Measurements from ENCODE around the gene WWTR1. TPM values are rescaled to one million over a fixed set of nuclear protein-coding genes. Genes with fewer than 3 reads are reported as not detected.

Gene WWTR1
- total and polyA plus RNA-seq, 2 of the 8 experiments (the other 6 are each of a cell fraction or from before 2014, with no cell fraction given), result 15.7 to 18.6 TPM

DNA sequence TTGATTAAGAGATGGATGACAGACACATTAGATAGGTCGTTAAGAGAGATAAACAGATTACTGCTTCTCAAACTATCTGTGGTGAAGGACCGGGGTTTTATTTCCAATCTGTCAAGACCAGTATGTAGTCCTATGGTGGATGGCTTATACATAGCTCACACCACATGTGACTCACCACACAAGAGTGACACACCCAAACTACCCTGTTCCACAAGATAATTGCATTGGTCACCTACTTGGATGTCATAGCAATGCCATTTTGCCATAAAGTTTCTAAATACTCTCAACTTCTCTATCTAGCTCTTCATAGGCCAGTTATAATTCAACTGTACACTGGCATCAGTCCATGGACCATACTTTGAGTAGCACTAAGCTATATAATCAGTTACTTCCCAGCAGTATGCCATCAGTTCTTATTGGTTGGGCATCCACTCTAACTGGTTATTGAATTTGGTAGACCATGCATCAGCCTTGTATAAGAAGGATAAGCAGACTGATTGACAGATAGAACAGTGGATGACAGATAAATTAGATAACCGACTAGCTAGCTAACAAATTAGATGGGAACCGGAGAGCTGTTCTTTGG lies 11.6 kb downstream of the WWTR1 start:
- Histone ChIP-seq H3K27ac (ENCODE audit: low read depth, low read length) (no peak overlapping the region), H3K9ac (replicated peaks in 1 of 4; ENCODE audit: extremely low read depth in 1 of 4, low read depth in 3 of 4, low read length in 3 of 4) (no peak overlapping the region), H3K9me3 (ENCODE audit: insufficient read depth in 2 of 2, low read depth in 1 of 2, low read length in 1 of 2) (no peaks in the 10 kb centered on the region), H3K79me1 (ENCODE audit: low read depth, low read length) (peaks cover 2% of the 10 kb centered on the region; the same call in 1 of the 2 replicates), H3K36me3 (ENCODE audit: control insufficient read depth in 2 of 4, insufficient read depth in 4 of 4, low read length in 3 of 4) (no peaks in the 10 kb centered on the region; a peak in 1 of 8 replicates), H4K20me1 (replicated peaks in 1 of 2; ENCODE audit: control insufficient read depth in 1 of 2, insufficient read depth in 2 of 2, low read length in 2 of 2) (peaks cover 0 to 2% of the 10 kb centered on the region in 2 experiments), H3K23me2 (ENCODE audit: low read depth, low read length) (no peaks in the 10 kb centered on the region), H2BK15ac (ENCODE audit: low read length) (no peak overlapping the region), H3K18ac (ENCODE audit: extremely low read depth, low read length) (no peak overlapping the region), H2AK5ac (ENCODE audit: low read depth, low read length) (no peak overlapping the region), H3K56ac (replicated peaks; ENCODE audit: insufficient read length, low read depth, low read length) (no peak overlapping the region), H3K4me3 (ENCODE audit: extremely low read depth in 1 of 4, insufficient read depth in 2 of 4, low read depth in 3 of 4, low read length in 4 of 4) (no peak overlapping the region), H4K8ac (ENCODE audit: extremely low read depth, insufficient read depth, low read length) (no peak overlapping the region), H2BK20ac (ENCODE audit: low read length) (no peak overlapping the region), H3K14ac (ENCODE audit: insufficient read length) (no peak overlapping the region), H3K79me2 (ENCODE audit: control insufficient read depth in 1 of 2, insufficient read depth in 2 of 2, low read length in 2 of 2) (peaks cover 3 to 69% of the 10 kb centered on the region in 2 experiments; a peak in 3 of 4 replicates), H3K4me1 (replicated peaks in 1 of 4; ENCODE audit: control insufficient read depth in 3 of 4, insufficient read depth in 4 of 4, low read length in 3 of 4) (peaks cover 0 to 7% (median 0%) of the 10 kb centered on the region in 4 experiments; a peak in 1 of 7 replicates), H4K5ac (ENCODE audit: insufficient read length, low read depth, low read length) (no peak overlapping the region), H4K91ac (replicated peaks; ENCODE audit: insufficient read length, low read length) (no peak overlapping the region), H3K4me2 (ENCODE audit: insufficient read depth in 1 of 2, low read depth in 2 of 2, low read length in 2 of 2) (no peak overlapping the region), H2BK12ac (ENCODE audit: low read depth, low read length) (no peak overlapping the region), H3K27me3 (replicated peaks in 1 of 4; ENCODE audit: control insufficient read depth in 3 of 4, extremely low read depth in 1 of 4, insufficient read depth in 3 of 4, low read length in 3 of 4) (no peaks in the 10 kb centered on the region), H3K23ac (ENCODE audit: insufficient read length) (no peak overlapping the region), H2BK5ac (ENCODE audit: low read depth, low read length) (no peak overlapping the region), H2AFZ (ENCODE audit: low read length) (no peak overlapping the region), H2BK120ac (replicated peaks; ENCODE audit: low read depth, low read length) (no peak overlapping the region), H3K4ac (replicated peaks; ENCODE audit: insufficient read length, low read depth, low read length) (no peak overlapping the region)
- DNase-seq (ENCODE audit: low read depth in 1 of 2, low spot score in 2 of 2) (no peak), FAIRE-seq (no peak)
- CTCF ChIA-PET (ENCODE audit: partially characterized antibody), result interaction anchor here (0.9 to 1.9 kb wide), 6 partner anchors 10 to 151 kb away, joined by 3 to 5 read pairs (median 4); no protein-coding TSS in a partner anchor
- 87 to 100% methylated on average over 1 to 4 of the region's 4 CpGs for WGBS, 2 experiments (ENCODE audit: extremely low coverage in 1 of 2, insufficient coverage in 1 of 2, insufficient read length in 1 of 2, insufficient replicate concordance in 2 of 2, low coverage in 1 of 2, low lambda C conversion rate in 2 of 2, missing lambda C conversion rate in 1 of 2)
- POLR2A ChIA-PET (ENCODE audit: partially characterized antibody), result interaction anchor here (5.7 kb wide), 1 partner anchor 12 kb away, joined by 53 read pairs; the partner anchor contains the start of gene WWTR1
- TF ChIP-seq KDM4A (IDR thresholded peaks at IDR 0.05; ENCODE audit: low read depth, low read length, severe bottlenecking) (no peak), GTF2F1 (IDR thresholded peaks at IDR 0.05; ENCODE audit: borderline replicate concordance, low read depth, low read length) (no peak), SP1 (IDR thresholded peaks at IDR 0.05; ENCODE audit: low read depth, low read length) (no peak), BACH1 (IDR thresholded peaks at IDR 0.05; ENCODE audit: low read length) (no peak), SIN3A (conservative IDR thresholded peaks at IDR 0.05 in 1 of 2, IDR thresholded peaks at IDR 0.05 in 1 of 2; ENCODE audit: low read depth in 1 of 2, low read length in 2 of 2) (no peak), HDAC6 (IDR thresholded peaks at IDR 0.05; ENCODE audit: low read depth, low read length) (no peak), TEAD4 (IDR thresholded peaks at IDR 0.05; ENCODE audit: low read depth, low read length) (no peak), POU5F1 (IDR thresholded peaks at IDR 0.05; ENCODE audit: low read depth, low read length) (no peak), SP4 (IDR thresholded peaks at IDR 0.05; ENCODE audit: low read length) (no peak), RFX5 (IDR thresholded peaks at IDR 0.05; ENCODE audit: borderline replicate concordance, low read depth, low read length) (no peak)
- TF ChIP-seq, protein P1, sequence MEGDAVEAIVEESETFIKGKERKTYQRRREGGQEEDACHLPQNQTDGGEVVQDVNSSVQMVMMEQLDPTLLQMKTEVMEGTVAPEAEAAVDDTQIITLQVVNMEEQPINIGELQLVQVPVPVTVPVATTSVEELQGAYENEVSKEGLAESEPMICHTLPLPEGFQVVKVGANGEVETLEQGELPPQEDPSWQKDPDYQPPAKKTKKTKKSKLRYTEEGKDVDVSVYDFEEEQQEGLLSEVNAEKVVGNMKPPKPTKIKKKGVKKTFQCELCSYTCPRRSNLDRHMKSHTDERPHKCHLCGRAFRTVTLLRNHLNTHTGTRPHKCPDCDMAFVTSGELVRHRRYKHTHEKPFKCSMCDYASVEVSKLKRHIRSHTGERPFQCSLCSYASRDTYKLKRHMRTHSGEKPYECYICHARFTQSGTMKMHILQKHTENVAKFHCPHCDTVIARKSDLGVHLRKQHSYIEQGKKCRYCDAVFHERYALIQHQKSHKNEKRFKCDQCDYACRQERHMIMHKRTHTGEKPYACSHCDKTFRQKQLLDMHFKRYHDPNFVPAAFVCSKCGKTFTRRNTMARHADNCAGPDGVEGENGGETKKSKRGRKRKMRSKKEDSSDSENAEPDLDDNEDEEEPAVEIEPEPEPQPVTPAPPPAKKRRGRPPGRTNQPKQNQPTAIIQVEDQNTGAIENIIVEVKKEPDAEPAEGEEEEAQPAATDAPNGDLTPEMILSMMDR (IDR thresholded peaks at IDR 0.05; ENCODE audit: control extremely low read depth in 1 of 3, insufficient read depth in 1 of 3, low read depth in 1 of 3, low read length in 3 of 3), result no peak
